HG03460 (cell line): Measurements from ENCODE around the gene PLCD1.
"Not testable (repeated sequence)": the region's sequence is repeated elsewhere in the genome, so short reads cannot be mapped to it uniquely, and the experiment has no call there.

Experiments
- ATAC-seq: cut with Tn5 transposase; IDR thresholded peaks from one replicate; pipeline ENCODE4 v1.9.1; 2021; ENCODE audit not compliant: unreplicated experiment

PLCD1 gene

GRCh38 chr3:38038447-38038911 lies 9.0 kb upstream of the PLCD1 start:
- no peak for ATAC-seq

- ATAC-seq: no peak
These were observed 7.5 kb upstream of the PLCD1 start for GRCh38 chr3:38036906-38037305.

- ATAC-seq: no peak
These were observed 6.8 kb upstream of the PLCD1 start for GRCh38 chr3:38036286-38036685.

GRCh38 chr3:38034335-38034734 lies 4.9 kb upstream of the PLCD1 start:
- ATAC-seq: not testable (repeated sequence)

DNA sequence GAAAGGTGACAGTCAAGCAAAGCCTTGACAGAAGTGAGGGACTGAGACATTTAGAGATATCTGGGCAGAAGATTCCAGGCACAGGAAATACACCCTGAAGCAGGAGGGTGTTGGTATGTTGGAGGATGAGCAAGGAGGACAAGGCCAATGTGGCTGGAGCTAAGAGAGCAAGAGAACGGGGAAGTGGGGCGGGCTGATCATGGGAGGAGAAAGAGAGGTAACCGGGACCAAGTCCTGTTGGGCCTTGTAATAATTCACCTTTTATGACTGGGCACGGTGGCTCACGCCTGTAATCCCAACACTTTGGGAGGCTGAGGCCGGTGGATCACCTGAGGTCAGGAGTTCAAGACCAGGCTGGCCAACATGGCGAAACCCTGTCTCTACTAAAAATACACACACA lies 4.1 kb upstream of the PLCD1 start:
- not testable (repeated sequence) for ATAC-seq

- ATAC-seq: no peak
These were observed 3.0 kb upstream of the PLCD1 start for GRCh38 chr3:38032328-38032865.

- ATAC-seq: no peak
These were observed 1.9 kb upstream of the PLCD1 start for GRCh38 chr3:38031022-38031994.

DNA sequence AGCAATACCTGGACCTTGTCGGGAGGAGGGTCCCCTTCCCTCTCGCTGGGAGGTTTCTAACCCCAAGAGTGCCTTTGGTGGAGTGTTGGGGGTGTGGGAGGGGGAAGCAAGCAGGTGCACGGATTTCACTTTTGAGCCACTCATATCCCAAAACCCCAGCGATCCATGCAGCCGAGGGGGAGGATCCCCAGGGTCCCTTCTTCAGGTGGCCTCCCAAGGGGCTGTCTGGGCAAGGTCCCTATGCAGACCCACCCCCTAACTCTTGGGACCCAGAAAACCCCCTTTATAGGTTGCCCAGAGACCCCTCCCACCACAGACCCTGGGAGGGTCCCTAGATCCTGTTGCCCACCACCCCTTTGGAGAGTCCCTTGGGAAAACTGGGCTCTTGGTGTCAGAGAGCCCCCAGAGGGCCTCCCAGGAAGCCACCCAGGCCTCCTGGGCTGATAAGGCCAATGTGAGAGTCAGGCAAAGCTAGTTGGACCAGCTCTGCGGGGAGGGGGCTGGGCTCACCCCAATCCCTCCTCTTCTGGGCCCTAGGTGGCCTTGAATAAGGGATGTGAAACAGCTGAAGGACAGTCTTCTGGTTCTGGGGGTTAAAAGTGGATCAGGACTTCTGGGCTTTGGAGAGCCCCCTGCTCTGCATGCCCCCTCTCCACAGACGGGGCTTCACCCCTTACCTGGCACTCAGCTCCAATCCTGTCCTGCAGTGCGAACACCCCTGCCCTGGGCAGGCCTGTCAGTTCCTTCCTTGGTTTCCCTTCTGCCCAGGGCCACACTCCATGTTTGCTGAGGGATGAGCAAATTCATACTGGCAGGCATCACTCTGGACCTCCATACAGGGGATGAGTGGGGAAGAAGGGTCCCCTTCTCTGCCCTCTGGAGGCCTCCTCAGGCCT lies 932 bp upstream of the PLCD1 start:
- no peak for ATAC-seq

- ATAC-seq: no peak
These were observed 651 bp downstream of the PLCD1 start for GRCh38 chr3:38028621-38029361.

- no peak for ATAC-seq
These were observed 1.7 kb downstream of the PLCD1 start for GRCh38 chr3:38027466-38028465.

DNA sequence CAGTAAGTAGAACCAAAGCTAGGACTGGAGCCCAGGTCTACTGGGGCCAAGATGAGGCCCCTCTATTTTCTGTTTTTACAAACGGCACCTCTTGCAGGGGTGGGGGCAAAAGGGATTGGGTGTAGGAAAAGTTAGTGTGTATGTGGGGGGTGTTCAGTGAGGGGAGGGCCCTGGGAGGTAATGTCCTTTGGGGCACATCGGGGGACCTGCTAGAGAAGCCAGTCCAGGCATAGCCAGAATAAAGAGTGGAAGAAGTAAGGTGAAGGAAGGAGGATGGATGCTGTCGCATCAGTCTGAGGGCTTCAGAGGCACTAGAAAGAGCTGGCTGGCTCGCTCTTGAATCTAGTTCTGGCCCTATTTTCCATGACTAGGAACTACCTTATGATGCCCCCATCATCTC lies 2.6 kb downstream of the PLCD1 start:
- ATAC-seq: no peak

DNA sequence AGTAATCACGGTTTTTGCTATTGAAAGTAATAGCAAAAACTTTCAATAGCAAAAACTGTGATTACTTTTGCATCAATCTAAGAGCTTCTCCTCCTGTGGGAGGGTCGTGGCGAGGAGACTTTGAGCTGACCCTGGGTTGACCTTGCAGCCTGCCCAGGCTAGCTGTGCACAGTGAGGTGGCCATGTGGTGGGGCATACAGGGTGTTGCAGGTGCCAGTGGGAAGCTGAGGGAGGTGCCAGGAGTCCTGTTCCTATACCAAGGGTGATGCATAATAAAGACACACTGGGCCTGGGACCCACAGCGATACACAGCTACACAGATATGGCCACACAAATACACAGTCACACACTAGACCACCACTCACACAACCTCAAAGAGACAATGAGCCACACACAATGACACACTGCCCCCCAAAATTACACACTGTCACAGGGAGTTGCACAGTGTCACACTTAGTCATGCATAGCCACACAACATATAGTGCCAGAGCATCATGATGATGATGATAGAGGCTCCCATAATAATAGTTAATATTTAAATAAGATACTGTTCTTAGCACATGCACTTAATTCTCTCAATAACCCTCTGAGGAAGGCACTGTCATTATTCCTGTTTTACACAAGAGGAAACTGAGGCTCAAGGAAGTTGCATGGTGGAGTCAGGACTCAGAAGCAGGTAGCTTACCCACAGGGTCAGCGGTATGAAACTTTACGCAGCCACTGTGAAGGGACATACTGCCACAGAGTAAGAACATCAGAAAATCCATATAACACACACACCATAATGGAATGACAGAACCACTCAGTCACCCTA lies 6.3 kb downstream of the PLCD1 start:
- ATAC-seq: no peak

DNA sequence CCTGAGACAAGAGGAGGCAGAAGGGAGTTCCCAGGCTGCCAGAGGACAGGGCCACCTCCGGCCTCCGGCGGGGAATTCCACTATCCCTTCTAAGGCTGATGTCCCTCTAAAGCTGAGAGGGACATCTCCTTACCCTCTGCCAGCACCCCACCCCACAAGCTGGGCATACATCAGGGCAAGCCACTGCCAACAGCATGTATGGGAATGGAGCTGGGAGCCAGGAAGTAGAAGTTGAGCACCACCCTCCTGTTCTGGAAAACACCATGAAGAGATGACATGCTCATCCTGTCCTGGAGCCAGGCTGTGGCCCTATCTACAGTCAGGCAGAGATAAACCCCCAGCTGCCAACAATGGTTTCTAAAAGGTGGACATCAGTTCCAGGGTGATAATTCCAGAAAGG lies 7.1 kb downstream of the PLCD1 start:
- no peak for ATAC-seq

GRCh38 chr3:38021196-38021595 lies 8.2 kb downstream of the PLCD1 start:
- ATAC-seq: no peak

DNA sequence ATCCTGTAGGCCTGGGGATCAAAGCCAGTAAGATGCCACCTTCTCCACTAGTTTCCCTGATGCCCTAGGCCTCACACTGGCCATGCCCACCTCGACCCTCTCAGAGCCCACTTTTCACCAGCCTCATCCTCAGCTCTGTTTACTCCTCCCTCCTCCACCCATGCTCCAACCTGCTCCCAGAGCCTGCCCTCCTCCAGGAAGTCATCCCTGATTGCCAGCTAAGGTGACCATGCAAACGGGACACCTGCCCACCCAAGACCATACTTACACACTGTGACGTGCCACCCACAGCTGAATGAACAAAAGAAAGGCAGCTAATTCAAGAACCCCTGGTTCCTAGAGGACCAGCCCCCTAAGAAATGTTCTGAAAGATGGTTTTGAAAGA lies 9.1 kb downstream of the PLCD1 start:
- ATAC-seq: no peak

DNA sequence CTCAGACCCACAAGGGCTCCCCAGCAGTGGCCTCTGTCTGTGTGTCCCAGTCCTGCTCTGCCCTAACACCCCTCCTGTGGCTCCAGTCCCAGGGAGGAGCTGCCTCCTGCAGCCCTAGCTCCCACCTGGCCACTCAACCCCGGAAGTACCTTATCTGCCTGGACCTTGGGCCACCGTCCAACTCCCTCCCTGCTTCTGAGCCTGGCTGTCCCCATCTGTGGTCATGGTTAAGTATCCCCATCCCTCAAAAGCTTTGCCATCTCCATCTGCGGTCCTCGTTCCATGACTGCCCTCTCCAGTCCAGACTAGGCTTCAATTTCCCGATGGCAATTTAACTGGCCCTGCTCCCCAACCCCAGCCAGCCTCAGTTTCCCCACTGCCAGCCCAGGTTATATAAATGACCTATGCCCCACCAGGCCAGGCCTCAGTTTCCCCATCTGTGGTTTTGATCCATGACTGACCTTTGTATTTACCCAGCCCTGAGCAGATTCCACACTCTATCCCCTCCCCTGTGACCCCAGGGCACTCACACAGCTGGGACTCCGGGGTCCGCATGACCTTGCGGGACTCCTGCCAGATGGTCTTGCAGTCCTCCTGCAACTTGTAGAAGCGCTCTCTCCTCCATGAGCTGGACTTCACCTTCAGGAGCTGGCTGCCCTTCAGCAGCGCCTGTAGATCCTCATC lies 9.6 kb downstream of the PLCD1 start:
- no peak for ATAC-seq

DNA sequence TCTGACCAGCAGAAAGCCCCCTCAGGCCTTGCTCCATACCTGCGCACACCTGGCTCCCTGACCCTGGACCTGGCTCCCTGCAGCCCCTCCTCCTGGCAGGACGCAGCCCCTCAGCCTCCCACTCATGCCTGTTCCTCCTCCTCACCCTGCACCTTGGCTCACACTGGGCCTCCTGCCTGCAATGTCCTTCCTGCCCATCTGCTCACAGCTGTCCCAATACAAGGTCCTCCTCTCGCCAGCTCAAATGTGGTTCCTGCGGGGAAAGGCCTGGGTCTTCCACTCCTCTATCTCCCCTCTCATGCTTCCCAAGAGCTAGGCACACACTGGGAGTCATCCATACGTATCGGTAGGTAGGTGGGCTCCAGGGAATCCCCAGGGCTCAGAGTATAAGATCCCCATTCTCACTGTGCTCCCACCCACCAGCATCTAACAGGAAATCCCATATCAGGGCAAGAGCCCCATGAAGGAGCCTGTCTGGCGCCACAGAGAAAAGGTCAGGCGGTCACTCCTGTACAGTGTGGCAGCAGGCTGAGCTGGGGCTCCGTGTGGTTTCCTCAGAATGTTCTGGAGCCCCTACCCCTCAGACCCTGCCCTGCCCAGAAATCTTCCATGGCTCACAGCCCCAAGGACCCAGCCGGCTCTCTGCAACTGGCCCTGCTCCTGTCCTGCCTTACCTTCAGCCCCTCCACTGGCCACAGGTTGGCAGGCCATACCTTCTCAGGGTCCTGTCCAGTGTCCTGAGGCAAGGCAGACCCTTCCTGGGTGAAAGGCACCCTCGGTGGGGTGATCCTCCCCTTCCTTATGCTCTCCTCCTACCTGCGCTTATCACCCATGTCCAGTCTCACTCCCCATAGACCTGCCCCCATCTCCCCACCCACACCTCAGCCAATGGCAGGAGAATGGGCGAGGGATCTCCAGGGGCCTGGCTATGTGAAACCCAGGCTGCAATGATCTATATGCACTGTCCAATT lies 10.9 kb downstream of the PLCD1 start:
- no peak for ATAC-seq
